Stimulated activated CD8-positive, alpha-beta memory T cell treated with anti-CD3 and anti-CD28 coated beads, Interleukin-4, amount 100 ng/mL, for 24 hours (primary cell): ENCODE measurements around the gene TGFB3.
"Not testable (repeated sequence)": the region's sequence is repeated elsewhere in the genome, so short reads cannot be mapped to it uniquely, and the experiment has no call there.

Experiments used
- DNase-seq: peaks from one replicate; pipeline ENCODE4 v3.0.0-alpha.2; 2020; ENCODE audit warnings: low read depth

Gene TGFB3

GRCh38 chr14:75960231-75960630 lies 21.6 kb downstream of the TGFB3 start:
- DNase-seq: no peak

DNA sequence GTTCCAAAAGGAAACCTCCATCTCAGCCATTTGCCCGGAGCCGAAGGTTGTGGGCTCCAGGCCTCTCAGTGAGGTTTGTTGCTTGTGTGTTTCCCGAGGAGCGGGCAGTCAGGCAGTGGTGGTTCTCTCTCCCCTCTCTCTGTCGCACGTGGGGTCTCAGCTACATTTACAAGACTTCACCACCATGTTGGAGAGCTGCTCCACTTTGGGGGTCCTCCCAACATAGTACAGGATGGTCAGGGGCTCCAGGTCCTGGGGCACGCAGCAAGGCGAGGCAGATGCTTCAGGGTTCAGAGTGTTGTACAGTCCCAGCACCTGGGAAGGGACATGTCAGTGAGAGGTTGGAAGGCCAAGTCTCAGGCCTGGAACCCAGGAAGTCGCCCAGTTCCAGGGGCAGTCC lies 22.8 kb downstream of the TGFB3 start:
- DNase-seq: no peak

DNA sequence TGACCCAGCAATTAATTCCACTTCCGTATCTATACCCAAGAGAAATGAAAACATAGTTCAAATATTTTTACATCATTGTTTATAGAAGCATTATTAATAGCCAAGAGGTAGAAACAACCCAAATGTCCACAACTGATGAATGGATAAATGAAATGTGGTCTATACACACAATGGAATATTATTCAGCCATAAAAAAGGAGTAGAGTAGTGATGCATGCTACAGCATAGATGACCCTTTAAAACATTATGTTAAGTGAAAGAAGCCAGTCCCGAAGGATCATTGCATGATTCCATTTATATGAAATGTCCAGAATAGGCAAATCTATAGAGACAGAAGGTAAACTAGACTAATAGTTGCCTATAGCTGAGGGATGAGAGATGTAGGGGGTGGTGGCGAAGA lies 29.3 kb downstream of the TGFB3 start:
- DNase-seq: no peak

DNA sequence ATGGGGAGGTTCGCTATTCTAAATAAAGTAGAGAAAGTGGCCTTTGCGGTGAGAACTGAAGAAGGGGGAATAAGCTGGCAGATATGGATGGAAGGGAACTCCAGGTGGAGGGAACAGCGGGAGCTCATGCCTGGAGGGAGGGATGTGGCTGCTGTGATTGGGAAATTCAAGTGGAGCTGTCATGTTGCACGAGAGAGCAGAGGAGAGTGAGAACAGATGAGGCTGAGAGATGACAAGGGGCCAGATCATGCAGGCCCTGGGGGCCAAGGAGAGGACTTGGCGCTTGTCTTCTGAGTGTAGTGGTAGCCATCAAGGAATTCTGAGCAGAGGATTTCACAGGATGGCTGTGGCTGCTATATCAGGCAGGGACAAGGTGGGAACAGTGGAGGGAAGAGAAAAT lies 35.0 kb downstream of the TGFB3 start:
- DNase-seq: no peak

DNA sequence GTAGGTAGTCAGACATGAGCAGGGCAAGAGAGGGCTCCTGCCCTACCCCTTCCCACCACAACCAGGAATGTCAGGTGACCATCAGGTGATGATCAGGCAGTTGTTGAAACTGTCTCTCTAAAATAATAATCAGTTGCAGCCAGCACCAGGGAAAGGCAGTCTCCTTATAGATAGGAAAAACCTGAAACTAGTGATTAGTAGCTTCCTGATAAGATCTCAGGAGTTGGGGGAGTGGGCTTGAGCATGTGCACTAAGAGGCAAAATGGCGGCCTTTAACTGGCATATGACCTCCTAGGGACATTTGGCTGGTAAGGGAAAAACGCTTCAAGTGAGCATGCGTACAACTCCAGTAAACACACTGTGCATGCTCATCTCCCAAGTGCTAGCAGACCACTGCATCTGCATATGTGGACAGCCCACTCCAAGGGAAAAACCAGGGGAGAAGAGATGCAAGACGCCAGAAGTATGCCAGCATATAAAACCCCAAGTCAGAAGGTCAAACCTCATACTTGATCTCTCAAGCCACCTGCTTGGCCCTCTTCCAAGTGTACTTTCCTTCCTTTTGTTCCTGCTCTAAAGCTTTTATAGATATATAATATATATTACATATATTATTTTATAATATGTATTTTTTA lies 37.1 kb downstream of the TGFB3 start:
- DNase-seq: no peak

GRCh38 chr14:75941030-75941429 lies 40.8 kb downstream of the TGFB3 start:
- DNase-seq: no peak

DNA sequence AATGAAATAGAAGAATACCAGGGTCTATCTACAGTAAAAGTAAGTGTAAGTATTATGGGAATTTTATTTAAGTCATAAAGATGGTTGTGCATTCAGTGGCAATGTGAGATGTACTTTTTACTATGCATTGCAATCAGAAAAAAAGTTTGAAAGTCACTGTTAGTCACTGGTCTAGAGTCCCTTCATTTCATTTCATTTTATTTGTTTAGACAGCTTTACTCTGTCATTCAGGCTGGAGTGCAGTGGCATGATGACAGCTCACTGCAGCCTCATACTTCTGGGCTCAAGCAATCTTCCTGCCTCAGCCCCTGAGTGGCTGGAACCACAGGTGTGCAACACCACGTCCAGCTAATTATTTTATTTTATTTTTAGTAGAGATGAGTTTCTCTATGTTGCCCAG lies 42.6 kb downstream of the TGFB3 start:
- DNase-seq: no peak

- DNase-seq: no peak
Measured at GRCh38 chr14:75934998-75935628, 46.7 kb downstream of the TGFB3 start.

GRCh38 chr14:75933712-75934296 lies 48.0 kb downstream of the TGFB3 start:
- DNase-seq: no peak

DNA sequence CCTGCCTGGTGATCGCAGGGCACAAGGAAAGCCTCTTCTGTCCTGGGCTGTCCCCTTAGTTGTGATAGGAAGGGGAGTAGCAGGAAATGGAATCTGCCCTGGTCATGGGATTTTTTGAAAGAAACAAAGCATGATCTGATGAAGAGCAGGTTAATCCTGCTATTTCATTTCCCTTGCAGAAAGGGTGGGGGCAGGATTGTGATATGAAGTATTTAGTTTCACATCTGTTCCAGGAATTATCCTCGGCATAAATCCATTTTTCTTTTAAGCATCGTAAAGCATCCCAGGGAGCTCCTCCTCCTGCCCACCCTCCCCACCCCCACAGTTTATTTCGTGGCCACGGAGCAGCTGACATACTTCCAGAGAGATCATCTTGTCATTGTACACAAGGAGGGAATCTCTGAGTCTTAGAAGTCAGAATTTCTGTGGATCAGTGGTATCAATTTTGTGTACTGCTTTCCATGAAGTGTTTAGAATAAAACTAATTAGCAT lies 53.1 kb downstream of the TGFB3 start:
- DNase-seq: no peak

DNA sequence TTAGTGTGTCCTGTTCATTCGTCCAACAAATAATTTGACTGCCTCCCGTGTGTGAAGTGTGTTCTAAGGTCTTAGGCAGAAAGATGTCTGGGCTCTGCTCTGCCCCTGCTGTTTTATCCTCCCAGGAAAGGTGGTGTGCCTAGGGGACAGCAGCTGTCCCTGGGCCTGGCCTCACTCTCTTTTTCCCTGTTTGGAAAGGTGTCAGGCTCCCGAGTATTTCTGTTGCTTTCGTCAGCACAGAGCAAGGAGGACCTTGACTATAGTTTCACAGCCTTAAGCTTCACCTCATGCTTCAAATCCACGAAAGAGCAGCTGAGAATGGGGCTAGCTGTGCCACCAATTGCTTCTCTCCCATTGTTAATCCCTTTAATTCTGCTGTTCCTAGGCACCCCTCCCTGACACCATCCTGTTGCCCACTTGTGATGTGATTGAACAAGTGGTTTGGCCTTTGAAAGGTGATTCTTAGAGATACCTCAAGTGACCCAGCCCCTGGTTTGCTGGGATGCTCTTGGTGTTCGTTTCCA lies 54.2 kb downstream of the TGFB3 start:
- no peak for DNase-seq

- DNase-seq: no peak
Measured at GRCh38 chr14:75926431-75927115, 55.2 kb downstream of the TGFB3 start.

GRCh38 chr14:75925141-75925840 lies 56.5 kb downstream of the TGFB3 start:
- DNase-seq: not testable (repeated sequence)

- not testable (repeated sequence) for DNase-seq
Measured at GRCh38 chr14:75920421-75920820, 61.4 kb downstream of the TGFB3 start.

- DNase-seq: no peak
Measured at GRCh38 chr14:75917946-75918335, 63.9 kb downstream of the TGFB3 start.

DNA sequence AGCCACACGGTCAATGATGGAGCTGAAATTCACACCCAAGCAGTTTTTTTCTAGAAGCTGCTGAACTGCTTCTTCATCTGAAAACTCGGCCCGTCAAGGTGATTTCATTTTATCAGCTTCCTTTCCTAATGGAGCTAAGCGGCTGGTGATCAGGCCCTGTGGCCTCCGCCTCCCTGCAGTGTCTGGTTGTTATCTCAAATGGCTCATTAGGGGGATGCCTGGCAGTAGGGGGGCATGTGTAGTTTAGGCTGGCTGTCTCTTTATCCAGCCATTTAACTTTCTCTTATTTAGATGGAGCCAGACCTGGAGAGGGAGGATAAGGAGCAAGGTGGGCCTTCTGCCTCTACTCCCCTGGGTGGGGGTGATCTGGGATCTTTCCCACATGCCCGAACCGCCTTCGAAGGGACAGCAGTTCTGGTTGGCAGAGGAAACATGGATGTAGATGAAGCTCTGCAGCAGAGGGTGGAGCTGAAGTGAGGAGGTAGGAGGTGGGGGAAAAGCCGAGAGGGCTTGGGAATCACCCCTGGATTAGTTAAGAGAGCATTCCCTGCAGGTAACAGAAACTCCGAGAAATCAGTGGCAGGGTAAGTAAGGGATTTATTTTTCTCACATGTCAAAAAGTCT lies 64.4 kb downstream of the TGFB3 start:
- DNase-seq: no peak

DNA sequence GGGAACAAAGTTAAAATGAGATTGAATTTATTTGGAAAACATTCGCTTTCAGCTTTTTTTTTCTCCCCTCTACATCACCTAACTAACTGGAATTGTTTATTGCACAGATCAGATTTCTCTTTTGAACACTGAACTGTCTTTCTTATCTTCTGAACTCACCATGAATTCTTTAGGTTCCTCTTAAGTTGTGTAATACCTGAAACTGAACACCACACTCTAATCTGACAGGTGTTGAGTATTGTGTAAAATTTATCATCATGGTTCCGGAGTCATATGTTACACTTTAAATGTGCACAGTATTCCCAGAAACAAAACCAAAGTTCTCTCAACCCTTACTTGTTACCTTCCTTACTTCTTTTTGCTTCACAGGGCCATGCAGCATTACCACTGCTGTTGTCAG lies 66.8 kb downstream of the TGFB3 start:
- DNase-seq: no peak

DNA sequence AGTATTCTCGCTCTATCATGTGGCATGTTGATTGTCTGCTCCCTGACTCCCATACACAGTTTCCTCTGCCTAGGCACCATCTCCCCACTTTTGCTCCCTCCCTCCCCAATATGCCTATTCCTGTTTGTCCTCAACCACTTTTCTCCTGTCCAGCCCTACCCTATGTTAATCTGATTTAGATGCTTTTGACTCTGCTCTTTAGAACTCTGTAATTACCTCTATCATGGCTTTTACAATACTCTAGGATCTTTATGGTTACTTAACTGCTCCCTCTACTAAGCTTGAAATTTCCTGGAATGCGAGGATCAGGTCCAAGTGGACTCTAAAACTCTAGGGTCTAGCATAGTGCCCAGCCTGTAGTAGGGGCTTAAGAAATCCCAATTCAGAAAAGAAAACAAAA lies 68.6 kb downstream of the TGFB3 start:
- no peak for DNase-seq

DNA sequence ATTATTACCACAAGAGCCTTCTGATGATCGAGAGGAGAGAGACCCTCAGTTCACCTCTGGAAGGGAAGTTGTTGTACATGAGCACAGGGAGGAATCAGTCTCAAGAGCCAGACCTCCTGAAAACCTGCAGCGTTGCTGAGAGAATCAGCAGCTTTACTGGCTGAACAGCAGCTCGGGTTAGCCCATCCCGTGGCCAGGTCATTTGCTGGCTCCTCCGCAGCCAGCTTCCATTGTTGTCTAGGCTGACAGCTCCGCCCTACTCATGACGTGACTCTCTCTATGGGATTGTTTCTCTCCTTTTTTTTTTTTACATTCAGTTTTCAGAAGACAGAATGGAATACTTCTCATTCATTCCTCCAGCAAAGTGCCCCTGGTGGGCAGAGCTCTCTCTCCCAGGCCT lies 69.9 kb downstream of the TGFB3 start:
- no peak for DNase-seq

- DNase-seq: no peak
Measured at GRCh38 chr14:75910048-75910447, 71.7 kb downstream of the TGFB3 start.

GRCh38 chr14:75909630-75910029 lies 72.2 kb downstream of the TGFB3 start:
- DNase-seq: no peak
